Measurements from ENCODE around the gene PDE6B. TPM values are rescaled to one million over a fixed set of nuclear protein-coding genes. Genes with fewer than 3 reads are reported as not detected.

PDE6B gene
- total RNA-seq, 1 experiment from 2014 or later = 10.8 TPM

GRCh38 chr4:651884-652642 lies 26.7 kb downstream of the PDE6B start:
- Histone ChIP-seq H3K18ac (ENCODE audit: insufficient read length, low read depth, low read length) (no peak overlapping the region), H2BK5ac (ENCODE audit: insufficient read length, low read length) (no peak overlapping the region), H4K20me1 (ENCODE audit: control insufficient read depth, insufficient read depth, insufficient read length) (no peaks in the 10 kb centered on the region), H3K9me3 (ENCODE audit: control insufficient read depth, low read depth, low read length) (no peaks in the 10 kb centered on the region), H2BK20ac (ENCODE audit: low read depth, low read length, poor library complexity, severe bottlenecking) (no peak overlapping the region), H2BK15ac (ENCODE audit: low read depth, low read length) (no peak overlapping the region), H3K4ac (ENCODE audit: low read depth, low read length) (no peak overlapping the region), H2AK5ac (ENCODE audit: insufficient read length, low read length) (no peak overlapping the region), H3K23me2 (ENCODE audit: insufficient read length, low read depth, low read length, poor library complexity, severe bottlenecking) (no peaks in the 10 kb centered on the region), H3K23ac (ENCODE audit: insufficient read length, low read depth, low read length) (no peak overlapping the region), H3K27ac (ENCODE audit: insufficient read length, low read depth, low read length) (no peak overlapping the region), H4K8ac (replicated peaks; ENCODE audit: insufficient read length, low read depth, low read length) (no peak overlapping the region), H4K91ac (ENCODE audit: insufficient read length, low read depth, low read length) (no peak overlapping the region), H3K27me3 (ENCODE audit: insufficient read depth, low read length) (no peaks in the 10 kb centered on the region), H2BK120ac (ENCODE audit: low read depth, low read length, poor library complexity, severe bottlenecking) (no peak overlapping the region), H4K5ac (ENCODE audit: insufficient read length, low read depth, low read length) (no peak overlapping the region), H3K4me2 (ENCODE audit: insufficient read depth, insufficient read length, low read length) (no peak overlapping the region), H3K4me1 (ENCODE audit: insufficient read depth, low read length) (no peaks in the 10 kb centered on the region), H3K56ac (ENCODE audit: insufficient read length, low read depth, low read length) (no peak overlapping the region), H2BK12ac (ENCODE audit: insufficient read length, low read depth, low read length) (no peak overlapping the region), H2AFZ (ENCODE audit: low read length) (no peak overlapping the region), H3K79me1 (ENCODE audit: insufficient read depth, low read depth, low read length, poor library complexity, severe bottlenecking) (no peaks in the 10 kb centered on the region), H3K14ac (ENCODE audit: insufficient read depth, low read length) (no peak overlapping the region), H3K9ac (ENCODE audit: extremely low read depth, insufficient read length, low read length) (no peak overlapping the region), H3K79me2 (ENCODE audit: insufficient read depth, low read length) (no peaks in the 10 kb centered on the region), H3T11ph (ENCODE audit: low read length) (no peak overlapping the region)
- Mint-ChIP-seq H3K4me3 (no peak overlapping the region), H3K36me3 (ENCODE audit: insufficient read depth in 1 of 3, low read depth in 3 of 3) (no peaks in the 10 kb centered on the region; a peak in 1 of 7 replicates), H3K9me3 (no peaks in the 10 kb centered on the region; a peak in 1 of 5 replicates), H3K27ac (no peak overlapping the region), H3K27me3 (ENCODE audit: low read depth) (no peaks in the 10 kb centered on the region; the same call in none of the 2 replicates), H3K4me1 (peaks cover 5 to 25% of the 10 kb centered on the region in 2 experiments; a peak in 3 of 4 replicates)
- no peak for TF ChIP-seq CTCF (conservative IDR thresholded peaks at IDR 0.05)
- no CpG with 5 or more reads among the region's 24 CpGs for WGBS (ENCODE audit: extremely low coverage, insufficient read length, low lambda C conversion rate)
- DNase-seq = no peak

All from H9 (cell line).